ENCODE measurements around the gene VAMP3.

- no peak for TF ChIP-seq CTCF (IDR thresholded peaks at IDR 0.05)
- TF ChIP-seq POLR2A (IDR thresholded peaks at IDR 0.05), result no peak
Measured at GRCh38 chr1:7747605-7748004, 23.5 kb upstream of the VAMP3 start.

Measured in thyroid gland (tissue), 4 donors.